ENCODE results near the gene TRABD2B.

Gene TRABD2B

GRCh38 chr1:47890779-47891178 is 106.4 kb downstream of the TRABD2B start:
- H4K20me1 ChIP-seq (ENCODE audit: control insufficient read depth, insufficient read depth, low read depth, low read length): no peaks in the 10 kb centered on the region
- no peaks in the 10 kb centered on the region for H3K9me3 ChIP-seq (ENCODE audit: control insufficient read depth, insufficient read depth, low read length)
- TF ChIP-seq EZH2phosphoT487 (IDR thresholded peaks at IDR 0.05; ENCODE audit: borderline replicate concordance, low read length) (no peak), CTCF (IDR thresholded peaks at IDR 0.05; ENCODE audit: low read depth, low read length, poor library complexity, severe bottlenecking) (no peak)

GRCh38 chr1:47888294-47888629 is 108.9 kb downstream of the TRABD2B start:
- H3K9me3 ChIP-seq (ENCODE audit: control insufficient read depth, insufficient read depth, low read length): no peaks in the 10 kb centered on the region
- H3K4me2 ChIP-seq (ENCODE audit: low read length): no peak overlapping the region
- H3K27me3 ChIP-seq (ENCODE audit: control insufficient read depth, low read length): peaks cover 7% of the 10 kb centered on the region
- no peaks in the 10 kb centered on the region for H3K36me3 ChIP-seq (ENCODE audit: control insufficient read depth, low read length)
- H3K4me1 ChIP-seq (ENCODE audit: control insufficient read depth, low read length): no peaks in the 10 kb centered on the region
- no peaks in the 10 kb centered on the region for H3F3A ChIP-seq (ENCODE audit: control insufficient read depth, insufficient read depth)
- H3K27ac ChIP-seq (ENCODE audit: low read depth, low read length): no peak overlapping the region
- TF ChIP-seq EZH2phosphoT487 (IDR thresholded peaks at IDR 0.05; ENCODE audit: borderline replicate concordance, low read length) (no peak), CTCF (IDR thresholded peaks at IDR 0.05; ENCODE audit: low read depth, low read length, poor library complexity, severe bottlenecking) (no peak)
- no peaks in the 10 kb centered on the region for H3K79me2 ChIP-seq (ENCODE audit: control insufficient read depth, low read length)
- H3K4me3 ChIP-seq (ENCODE audit: low read length): no peak overlapping the region
- no peaks in the 10 kb centered on the region for H3K9me2 ChIP-seq (replicated peaks; ENCODE audit: control insufficient read depth, low read length)
- H4K20me1 ChIP-seq (ENCODE audit: control insufficient read depth, insufficient read depth, low read depth, low read length): no peaks in the 10 kb centered on the region

More at GRCh38 chr1:47890779-47891178, 106.4 kb downstream of the TRABD2B start:
- Histone ChIP-seq H3K36me3 (ENCODE audit: control insufficient read depth, low read length) (no peaks in the 10 kb centered on the region), H3K9me2 (replicated peaks; ENCODE audit: control insufficient read depth, low read length) (no peaks in the 10 kb centered on the region), H3K4me3 (ENCODE audit: low read length) (no peak overlapping the region), H3K4me1 (ENCODE audit: control insufficient read depth, low read length) (no peaks in the 10 kb centered on the region), H3F3A (ENCODE audit: control insufficient read depth, insufficient read depth) (no peaks in the 10 kb centered on the region), H3K27me3 (ENCODE audit: control insufficient read depth, low read length) (peaks cover 11% of the 10 kb centered on the region), H3K27ac (ENCODE audit: low read depth, low read length) (no peak overlapping the region), H3K79me2 (ENCODE audit: control insufficient read depth, low read length) (no peaks in the 10 kb centered on the region), H3K4me2 (ENCODE audit: low read length) (no peak overlapping the region)

GRCh38 chr1:47887475-47888293 is 109.5 kb downstream of the TRABD2B start:
- H3K4me2 ChIP-seq (ENCODE audit: low read length): no peak overlapping the region
- H4K20me1 ChIP-seq (ENCODE audit: control insufficient read depth, insufficient read depth, low read depth, low read length): no peaks in the 10 kb centered on the region
- H3K4me1 ChIP-seq (ENCODE audit: control insufficient read depth, low read length): no peaks in the 10 kb centered on the region
- H3K79me2 ChIP-seq (ENCODE audit: control insufficient read depth, low read length): no peaks in the 10 kb centered on the region
- no peak overlapping the region for H3K4me3 ChIP-seq (ENCODE audit: low read length)
- no peaks in the 10 kb centered on the region for H3K9me3 ChIP-seq (ENCODE audit: control insufficient read depth, insufficient read depth, low read length)
- H3K27me3 ChIP-seq (ENCODE audit: control insufficient read depth, low read length): peaks cover 5% of the 10 kb centered on the region
- TF ChIP-seq EZH2phosphoT487 (IDR thresholded peaks at IDR 0.05; ENCODE audit: borderline replicate concordance, low read length) (no peak), CTCF (IDR thresholded peaks at IDR 0.05; ENCODE audit: low read depth, low read length, poor library complexity, severe bottlenecking) (no peak)
- no peaks in the 10 kb centered on the region for H3F3A ChIP-seq (ENCODE audit: control insufficient read depth, insufficient read depth)
- no peak overlapping the region for H3K27ac ChIP-seq (ENCODE audit: low read depth, low read length)
- H3K36me3 ChIP-seq (ENCODE audit: control insufficient read depth, low read length): no peaks in the 10 kb centered on the region
- no peaks in the 10 kb centered on the region for H3K9me2 ChIP-seq (replicated peaks; ENCODE audit: control insufficient read depth, low read length)
